ENCODE measurements around the gene ZC3H18. TPM values are rescaled to one million over a fixed set of nuclear protein-coding genes. Genes with fewer than 3 reads are reported as not detected.

Gene ZC3H18
- total and polyA plus RNA-seq, 10 of the 15 experiments (the other 5 are each of a cell fraction or from before 2014, with no cell fraction given): 1.0 to 58.3 (median 22.4) TPM

- Histone ChIP-seq H3K9ac (ENCODE audit: control insufficient read depth, insufficient read depth, low read length) (no peak overlapping the region), H2AFZ (ENCODE audit: control insufficient read depth, low read depth, low read length) (no peak overlapping the region), H3K4me1 (ENCODE audit: control insufficient read depth, insufficient read depth, low read length) (peaks cover 16% of the 10 kb centered on the region), H3K79me2 (ENCODE audit: control insufficient read depth, insufficient read depth, low read length) (no peaks in the 10 kb centered on the region), H3K27ac (ENCODE audit: control insufficient read depth, insufficient read depth) (no peak overlapping the region), H3K4me2 (ENCODE audit: control insufficient read depth, insufficient read depth) (no peak overlapping the region), H3K36me3 (ENCODE audit: control insufficient read depth in 2 of 2, insufficient read depth in 2 of 2, low read length in 1 of 2) (peaks cover 0 to 28% of the 10 kb centered on the region in 2 experiments; a peak in 3 of 4 replicates), H4K20me1 (ENCODE audit: control insufficient read depth, insufficient read depth) (no peaks in the 10 kb centered on the region; the same call in 1 of the 2 replicates), H3K27me3 (replicated peaks in 1 of 2; ENCODE audit: control insufficient read depth in 2 of 2, insufficient read depth in 2 of 2, low read length in 1 of 2) (no peaks in the 10 kb centered on the region; a peak in 1 of 4 replicates), H3K4me3 (no peak overlapping the region), H3K9me3 (replicated peaks; ENCODE audit: control insufficient read depth, insufficient read depth, low read length) (no peaks in the 10 kb centered on the region; the same call in 2 of the 3 replicates)
- intact Hi-C loops (cut with micrococcal nuclease; ENCODE audit: unreplicated experiment): no loop called here
- no peak for FAIRE-seq
- ChIA-PET RAD21 (ENCODE audit: unreplicated experiment) (interaction anchor here (0.6 to 1.8 kb wide), 3 partner anchors 40 to 67 kb away, joined by 3 to 7 read pairs (median 3); partner anchors contain the start of gene ZC3H18), CTCF (interaction anchor here (1.6 to 1.9 kb wide), 2 partner anchors 18 to 62 kb away, joined by 5 to 6 read pairs; partner anchors contain the start of gene ZC3H18), POLR2A (no interaction called here), SMC1A (ENCODE audit: uncharacterized antibody, unreplicated experiment) (no interaction called here)
- TF ChIP-seq POLR2A (IDR thresholded peaks at IDR 0.05; ENCODE audit: low read depth, low read length) (peak; percentile 42), PRDM15 (CRISPR knock-in tag; IDR thresholded peaks at IDR 0.05) (no peak)
- BruUV-seq (replicated peaks): no TSS peak
- no peak for DNase-seq (ENCODE audit: low read depth, low spot score)
- in situ Hi-C loops (cut with MboI): no loop called here
- WGBS (ENCODE audit: insufficient coverage, insufficient replicate concordance, low lambda C conversion rate, missing lambda C conversion rate): 90% methylated on average over 30 of the region's 30 CpGs
- no peak for ATAC-seq
Observed at GRCh38 chr16:88631920-88632586, 61.9 kb downstream of the ZC3H18 start.

All from GM12878 (cell line).